GM18502 (cell line): ENCODE data around the gene SERTM1.

ENCODE experiments used
- ATAC-seq: cut with Tn5 transposase; IDR thresholded peaks from one replicate; pipeline ENCODE4 v1.9.1; 2021; ENCODE audit warnings: mild to moderate bottlenecking; ENCODE audit not compliant: unreplicated experiment, poor library complexity

The SERTM1 gene

DNA sequence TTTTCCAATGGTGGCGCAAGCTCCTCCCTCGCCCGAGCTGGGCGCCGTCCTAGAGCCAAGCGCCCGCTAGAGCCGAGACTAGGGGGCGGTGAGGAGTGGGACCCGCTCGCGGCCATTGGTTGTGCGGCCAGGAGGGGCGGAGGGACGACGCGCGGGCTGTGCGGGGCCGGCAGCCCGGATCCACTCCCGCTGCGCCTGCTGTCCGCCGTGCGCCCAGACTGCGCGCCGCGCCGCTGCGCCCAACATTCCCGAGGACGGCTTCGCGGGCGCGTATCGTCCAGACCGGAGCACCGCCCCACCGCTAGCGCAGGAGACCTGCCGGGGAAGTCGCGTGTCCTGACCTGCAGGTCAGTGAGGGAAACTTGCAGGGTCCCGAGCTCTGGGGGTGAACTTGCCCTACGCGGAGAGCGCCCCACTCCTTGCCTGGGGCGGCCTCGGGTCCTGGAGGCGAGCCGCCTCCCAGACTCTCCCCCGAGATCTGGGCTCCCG is at the start of gene SERTM1:
TSS of gene SERTM1 (plus strand) at position 183 of the 489 bp plus-strand sequence. CDS start 21,059 bp downstream, outside the sequence.
- ATAC-seq, result no peak

DNA sequence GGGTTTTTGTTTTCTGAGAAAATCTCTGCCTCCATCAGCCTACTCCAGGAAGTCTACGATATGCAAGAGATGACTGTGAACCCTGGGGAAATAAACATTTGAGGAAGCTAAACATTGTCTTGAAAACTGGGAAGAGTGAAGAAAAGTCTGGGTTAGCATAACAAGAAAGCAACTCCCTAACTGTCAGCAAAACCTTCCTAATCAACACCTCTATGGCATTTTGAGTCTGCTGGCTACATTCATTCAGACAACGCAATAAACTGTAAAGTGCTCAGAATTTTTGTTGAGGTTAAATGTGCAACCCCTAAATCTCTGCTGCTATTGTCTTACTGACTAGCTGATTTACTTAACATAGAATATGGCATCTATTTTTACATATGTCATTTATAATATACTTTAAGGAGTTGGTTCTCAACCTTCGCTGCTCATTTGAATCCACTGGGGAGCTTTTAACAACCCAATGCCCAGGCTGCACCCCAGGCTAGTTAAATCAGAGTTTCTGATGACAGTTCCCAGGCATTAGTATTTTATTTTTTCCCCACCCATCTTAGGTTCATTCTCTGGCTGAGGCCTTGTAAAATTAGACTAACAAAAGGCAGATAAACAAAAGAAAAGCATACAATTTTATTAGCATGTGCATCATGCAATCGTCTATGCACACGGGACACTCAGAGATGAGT is 45.3 kb upstream of the SERTM1 start:
- no peak for ATAC-seq

DNA sequence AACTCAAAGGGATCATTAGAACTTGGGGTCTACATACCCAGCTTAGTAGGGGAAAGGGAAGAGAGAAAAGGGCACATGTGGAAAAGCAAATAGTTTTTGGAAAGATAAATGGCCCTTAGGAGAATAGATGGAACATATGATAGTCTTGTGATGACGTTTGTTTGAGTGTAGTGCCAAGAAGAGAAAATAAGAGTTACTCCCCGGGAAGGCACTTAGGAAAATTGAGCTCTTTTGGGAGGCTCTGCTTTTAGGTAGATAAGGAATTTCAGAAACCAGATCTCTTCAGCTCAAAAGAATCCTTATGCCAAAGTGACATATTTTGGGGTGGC is 44.8 kb upstream of the SERTM1 start:
- no peak for ATAC-seq

DNA sequence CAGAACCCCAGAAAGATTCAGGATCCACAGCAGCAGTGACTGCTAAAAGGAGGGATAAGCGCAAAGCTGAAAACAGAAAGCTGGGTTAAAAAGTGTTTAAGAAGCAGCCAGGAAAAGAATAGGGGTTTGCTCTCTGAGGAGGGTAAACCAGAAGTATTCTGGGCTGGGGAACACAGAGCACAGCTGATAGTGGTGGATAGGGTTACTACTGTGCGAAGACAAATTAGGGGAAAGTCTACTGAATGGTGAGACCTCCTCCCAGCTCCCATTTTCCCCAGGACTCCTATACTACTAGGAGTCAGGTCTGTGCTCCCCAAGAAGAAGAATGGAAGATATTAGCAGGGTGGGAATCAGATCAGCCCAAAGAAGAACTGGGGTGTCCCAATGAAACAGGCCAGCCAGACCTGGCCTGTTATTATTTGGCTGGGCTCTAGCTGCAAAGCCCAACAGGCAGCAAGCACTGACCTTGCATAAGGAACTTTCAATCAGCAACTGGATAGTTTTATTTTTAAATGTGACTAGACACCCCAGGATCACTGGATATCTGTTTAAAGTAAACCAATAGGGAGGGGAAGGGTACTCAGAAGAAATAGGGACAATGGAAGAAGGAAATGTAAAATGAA is 43.5 kb upstream of the SERTM1 start:
- no peak for ATAC-seq

DNA sequence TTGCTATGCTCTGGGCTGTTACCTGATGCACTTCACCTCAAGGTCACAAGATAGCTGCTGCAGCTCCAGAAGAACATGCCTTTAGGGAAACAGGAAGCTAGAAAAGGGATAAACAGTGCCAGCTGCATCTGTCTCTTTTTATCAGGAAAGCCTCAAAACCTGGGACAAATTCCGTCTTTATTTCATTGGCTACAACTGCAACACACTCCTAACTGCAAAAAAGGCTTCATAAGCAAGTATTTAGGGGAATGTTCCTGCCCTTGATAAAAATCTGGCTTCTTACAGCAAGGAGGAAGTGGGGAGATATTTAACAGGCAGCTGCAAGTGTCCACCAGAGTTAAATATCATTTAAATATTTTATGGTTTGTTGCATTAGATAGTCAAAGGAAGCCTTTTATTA is 34.2 kb upstream of the SERTM1 start:
- no peak for ATAC-seq

DNA sequence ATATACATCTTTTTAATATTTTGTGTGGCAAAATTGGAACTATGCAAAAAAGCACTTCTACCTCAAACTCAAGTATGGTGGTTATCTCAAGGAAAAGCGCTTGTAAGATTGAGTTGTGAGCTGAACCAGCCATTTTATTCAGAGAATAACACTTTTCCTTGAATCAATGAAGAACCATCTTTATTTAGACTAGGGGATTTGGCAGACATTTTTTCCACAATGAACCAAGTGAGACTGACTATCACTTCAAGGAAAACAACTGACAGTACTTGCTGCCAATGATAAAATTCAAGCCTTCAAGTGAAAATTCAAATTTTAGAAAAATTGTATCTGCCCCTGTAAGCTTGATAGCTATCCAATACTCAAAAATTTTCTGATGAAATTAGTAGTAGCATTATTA is 23.2 kb upstream of the SERTM1 start:
- ATAC-seq, result no peak

DNA sequence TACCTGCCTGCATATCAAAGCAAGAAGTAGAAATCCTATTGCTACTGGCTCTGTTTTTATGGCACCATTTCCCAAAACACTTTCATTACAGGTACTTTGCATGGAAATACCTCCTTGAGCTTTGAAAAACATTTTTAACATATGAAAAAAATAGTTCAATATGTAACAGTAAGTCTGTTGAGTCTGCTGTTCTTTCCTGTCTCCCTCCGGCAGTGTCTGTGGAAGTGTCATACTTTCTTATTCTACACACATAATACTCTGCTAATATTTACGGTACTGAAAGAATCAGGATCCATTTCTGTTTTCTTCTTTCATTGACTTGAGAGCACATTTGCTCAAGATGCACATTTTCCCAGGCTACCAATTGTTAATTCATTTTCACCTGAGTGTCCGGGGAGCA is 8.2 kb upstream of the SERTM1 start:
- no peak for ATAC-seq

DNA sequence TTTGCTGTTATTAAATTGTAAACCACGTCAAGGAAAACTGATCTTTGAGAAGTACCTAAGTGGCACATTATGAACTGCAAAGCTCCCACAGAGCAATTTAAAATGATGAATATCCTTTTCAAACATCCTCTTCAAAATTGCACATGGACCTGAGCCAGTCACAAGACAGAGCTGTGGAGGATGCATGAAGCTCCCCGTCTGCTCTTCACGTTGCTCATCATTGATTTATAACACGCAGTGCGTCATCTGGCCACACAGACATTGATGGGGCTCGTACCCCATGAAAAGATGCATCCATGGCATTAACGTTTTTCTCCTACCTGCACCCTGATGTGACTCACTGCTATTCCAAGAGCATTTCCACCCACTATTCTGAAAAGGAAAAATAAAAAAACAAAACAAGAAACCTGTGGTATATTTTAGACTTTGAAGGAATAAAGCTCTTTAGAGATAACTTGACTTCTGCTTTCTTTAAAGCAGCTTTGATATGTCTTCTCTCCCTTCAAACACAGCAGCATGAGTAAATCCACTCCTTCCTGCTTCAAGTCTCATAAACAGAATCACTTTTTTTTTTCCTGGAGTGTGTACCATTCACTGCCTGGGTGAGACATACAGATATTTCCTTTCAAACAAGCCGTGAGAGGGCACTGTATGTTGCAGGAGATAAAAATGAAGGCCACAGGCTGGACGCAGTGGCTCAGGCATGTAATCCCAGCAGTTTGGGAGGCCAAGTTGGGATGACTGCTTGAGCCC is 7.2 kb upstream of the SERTM1 start:
- ATAC-seq, result no peak

DNA sequence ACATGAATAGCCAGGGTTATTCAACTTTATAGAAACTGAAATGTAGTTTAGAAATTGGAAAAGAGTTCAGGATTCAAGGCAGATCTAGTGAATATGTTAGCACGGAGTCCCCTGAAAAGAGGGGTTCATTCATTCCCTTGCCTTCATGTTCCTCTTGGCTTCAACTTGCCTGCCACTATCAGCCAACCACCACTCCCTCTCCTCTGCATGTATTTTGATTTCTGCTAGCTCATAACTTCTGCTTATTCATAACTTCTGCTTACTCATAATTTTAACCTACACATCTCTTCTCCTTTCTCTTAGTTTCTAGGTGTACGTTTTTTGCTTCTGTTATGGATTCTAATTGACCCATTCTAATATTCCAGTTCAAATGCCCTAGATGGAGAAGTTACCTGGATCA is 5.5 kb upstream of the SERTM1 start:
- ATAC-seq, result no peak

DNA sequence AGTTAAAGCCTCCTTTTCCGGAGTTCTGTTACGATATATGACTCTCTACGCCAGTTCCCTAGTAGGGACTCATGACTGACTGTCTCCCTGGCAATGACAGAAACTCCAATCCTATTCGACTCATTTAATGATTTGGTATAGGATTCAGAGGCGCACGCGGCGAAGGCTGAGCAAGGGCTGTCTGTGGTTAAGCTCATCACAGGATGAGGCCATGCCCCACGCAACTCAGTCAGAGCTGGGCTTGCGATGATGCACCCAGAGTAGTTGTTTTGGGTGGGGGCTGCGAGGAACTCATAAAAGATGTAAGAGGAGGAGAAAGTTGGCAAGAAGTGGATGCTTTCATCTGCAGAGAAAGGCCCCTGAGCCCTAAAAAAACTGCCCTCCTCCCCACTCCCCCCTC is 468 bp upstream of the SERTM1 start:
- no peak for ATAC-seq

DNA sequence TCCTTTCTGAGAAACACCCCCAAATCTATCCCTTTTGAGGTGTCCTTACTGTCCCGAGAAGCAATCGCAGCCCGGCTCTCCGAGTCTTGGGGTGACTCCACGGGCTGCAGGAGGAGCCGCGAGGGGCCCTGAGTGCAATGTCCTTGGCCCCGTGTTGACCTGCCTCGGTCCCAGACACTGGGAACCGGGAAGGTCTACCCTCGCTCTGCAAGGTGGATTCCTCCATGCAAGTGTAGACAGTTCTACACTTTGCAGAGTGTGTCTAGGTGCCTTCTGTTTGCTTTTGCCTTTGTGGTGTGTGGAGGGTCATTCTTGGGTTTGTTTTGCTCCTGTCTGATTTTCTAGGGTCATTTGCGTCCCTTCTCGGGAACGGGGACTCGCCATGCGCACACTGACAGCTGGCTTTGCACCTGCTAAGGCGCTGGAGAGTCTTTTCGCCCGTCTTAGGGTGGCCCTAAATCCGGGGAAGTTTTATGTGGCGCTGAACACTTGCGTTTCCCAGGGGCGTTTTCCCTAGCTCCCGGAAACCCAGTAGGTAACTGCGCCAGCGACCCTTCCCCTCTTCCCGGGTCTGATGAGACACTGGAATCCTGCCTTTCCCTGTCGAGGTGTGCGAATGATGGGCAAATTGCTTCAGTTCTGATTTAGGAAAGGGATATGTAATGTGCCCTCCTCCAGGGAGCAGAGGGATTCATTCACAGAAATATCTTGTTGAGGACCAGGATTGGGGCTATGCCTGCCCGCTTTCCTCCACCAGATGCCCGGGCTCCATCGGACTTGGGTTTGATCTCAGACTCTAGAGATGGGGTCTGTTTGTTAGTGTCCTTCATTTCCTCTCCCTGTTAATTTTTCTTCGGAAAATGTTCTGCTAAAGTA is 755 bp downstream of the SERTM1 start:
- ATAC-seq, result no peak

DNA sequence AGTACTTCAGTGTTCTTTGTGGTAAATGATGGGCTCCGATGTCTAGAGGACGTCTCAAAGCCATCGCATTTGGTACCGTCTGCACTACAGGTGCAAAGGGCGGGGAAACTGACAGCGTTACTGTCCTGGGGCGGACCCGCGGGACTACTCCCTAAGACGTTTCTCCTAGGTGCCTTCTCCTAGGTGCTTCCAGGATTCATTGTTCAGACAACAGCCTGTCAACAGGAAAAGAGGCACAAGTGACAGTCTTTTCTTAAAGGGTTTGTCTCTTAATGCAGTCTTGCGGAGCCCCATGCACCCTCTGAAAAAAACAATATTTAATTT is 1.4 kb downstream of the SERTM1 start:
- no peak for ATAC-seq

DNA sequence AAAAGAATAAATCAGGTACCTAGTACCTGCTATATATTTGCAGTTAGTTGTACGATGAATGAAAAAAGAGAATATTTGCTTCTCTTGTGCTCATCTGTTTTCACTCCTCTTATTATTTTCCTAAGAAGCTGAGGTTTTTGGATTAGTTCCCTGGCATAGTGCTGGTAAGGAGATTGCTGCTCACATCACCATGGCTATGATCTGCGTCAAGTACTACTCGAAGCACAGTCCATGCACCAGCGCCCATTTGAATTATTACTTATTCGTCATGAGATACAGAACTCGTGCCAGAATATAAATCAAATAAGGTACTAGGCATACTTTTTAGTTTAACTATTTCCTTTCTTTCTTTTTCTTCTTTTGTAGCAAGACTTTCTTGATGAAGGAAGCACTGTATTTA is 7.1 kb downstream of the SERTM1 start:
- ATAC-seq, result no peak

DNA sequence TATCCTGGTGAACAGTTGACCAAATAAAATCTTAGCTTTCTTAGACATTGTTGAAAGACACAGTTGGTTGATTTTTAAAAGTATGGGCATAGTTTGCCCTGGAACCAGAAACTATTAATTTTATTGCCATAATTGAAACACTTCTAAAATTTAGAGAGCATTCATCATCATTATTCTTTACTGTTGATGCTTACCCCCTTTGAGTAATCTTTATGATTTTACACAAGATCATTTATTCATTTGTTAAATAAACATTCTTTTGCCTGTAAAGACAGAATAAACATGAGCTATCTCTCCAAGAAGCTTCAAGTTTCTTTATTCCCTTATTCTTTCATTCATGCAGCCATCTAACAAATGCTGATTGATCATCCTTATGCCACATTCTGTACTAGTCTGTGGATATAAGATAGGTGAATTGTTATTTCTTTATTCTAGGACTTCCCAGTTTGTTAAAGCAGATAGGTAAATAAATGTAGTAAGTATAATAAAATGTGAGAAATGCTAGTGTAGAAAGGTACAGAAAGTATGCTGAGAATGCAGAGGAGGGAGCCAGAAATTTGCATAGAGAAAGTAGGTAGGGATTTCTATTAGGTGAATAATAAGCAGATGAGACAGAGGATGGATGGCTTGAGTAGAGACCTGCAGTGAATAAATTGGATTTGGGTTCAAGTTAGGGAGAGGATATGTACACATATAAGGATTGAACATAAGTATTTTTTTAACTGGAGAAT is 8.2 kb downstream of the SERTM1 start:
- ATAC-seq, result no peak

DNA sequence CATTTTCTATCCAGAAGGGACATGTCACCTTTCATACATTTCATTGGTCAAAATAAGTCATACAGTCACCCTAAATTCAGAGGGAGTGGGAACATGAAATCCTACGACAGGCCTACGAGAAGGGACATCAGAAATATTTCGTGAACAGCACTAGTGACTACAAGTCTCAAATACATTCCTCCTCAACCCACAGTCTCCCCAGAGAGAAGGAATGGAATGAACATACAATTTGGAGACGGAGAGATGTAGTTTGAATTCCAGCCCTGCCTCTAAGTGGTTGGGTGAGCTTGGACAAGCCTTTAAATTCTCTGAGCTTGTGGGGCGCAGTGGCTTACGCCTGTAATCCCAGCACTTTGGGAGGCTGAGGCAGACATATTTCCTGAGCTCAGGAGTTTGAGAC is 9.9 kb downstream of the SERTM1 start:
- no peak for ATAC-seq

DNA sequence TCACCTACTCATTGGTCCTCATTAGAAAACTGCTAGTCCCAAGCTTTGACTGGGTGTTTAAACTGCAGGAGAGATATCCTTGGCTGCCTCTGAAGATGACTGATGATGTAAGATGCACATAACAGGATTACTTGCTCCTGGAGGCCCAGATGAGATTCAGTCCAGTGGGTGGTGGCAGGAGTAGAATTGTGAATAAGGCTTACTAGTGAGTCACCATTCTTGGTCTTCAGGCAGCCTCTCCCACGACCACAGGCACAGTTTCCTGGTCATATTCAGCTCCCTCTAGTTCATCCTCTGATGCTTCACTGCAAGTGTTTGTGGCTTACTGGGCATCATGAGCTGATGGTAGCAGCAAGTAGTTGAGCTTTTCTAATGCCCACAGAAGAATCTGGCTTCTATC is 12.1 kb downstream of the SERTM1 start:
- ATAC-seq, result no peak

DNA sequence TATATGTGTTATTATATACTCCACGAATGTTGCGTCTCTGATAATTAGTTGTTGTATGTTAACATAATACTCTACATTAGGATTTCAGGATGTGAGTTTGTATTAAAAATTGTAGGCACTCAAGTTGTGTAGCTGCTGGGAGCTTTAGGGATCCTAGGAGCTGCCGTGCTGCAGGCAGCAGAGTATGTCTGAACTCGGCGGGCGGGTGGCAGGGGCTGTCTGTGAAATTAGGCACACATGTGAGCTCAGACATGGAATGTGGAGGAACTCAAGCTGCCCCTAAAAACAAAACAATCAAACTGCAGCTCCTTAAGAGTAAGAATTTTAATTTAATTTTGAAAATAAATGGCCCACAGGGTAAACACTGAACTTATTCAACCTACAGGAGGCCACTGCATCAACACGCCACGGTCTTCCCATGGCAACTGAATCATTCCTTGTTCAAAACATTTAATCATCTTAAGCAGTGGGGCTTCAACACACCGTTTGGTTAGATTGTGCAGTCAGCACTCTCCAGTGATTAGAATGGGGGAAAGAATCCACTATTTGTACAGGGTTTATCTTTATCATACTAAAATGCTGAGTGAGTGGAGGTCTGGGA is 22.7 kb downstream of the SERTM1 start:
- no peak for ATAC-seq

DNA sequence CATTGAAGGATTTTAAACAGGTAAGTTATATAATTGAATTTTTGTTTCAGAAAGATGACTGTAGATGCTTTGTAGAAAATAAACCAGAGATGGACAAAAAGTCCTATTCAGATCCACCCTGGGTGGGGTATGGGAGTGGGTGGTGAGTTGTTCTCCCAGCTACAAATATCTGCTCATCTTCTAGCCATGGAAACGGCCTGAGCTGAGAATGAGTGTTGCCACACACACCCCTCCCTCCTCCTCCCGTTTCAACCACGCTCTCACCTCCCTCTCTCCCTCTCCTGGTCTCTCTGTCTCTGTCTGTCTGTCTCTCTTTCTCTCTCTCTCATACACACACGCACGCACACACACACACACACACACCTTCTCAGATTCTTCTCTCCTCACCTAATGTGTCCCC is 26.4 kb downstream of the SERTM1 start:
- ATAC-seq, result no peak

DNA sequence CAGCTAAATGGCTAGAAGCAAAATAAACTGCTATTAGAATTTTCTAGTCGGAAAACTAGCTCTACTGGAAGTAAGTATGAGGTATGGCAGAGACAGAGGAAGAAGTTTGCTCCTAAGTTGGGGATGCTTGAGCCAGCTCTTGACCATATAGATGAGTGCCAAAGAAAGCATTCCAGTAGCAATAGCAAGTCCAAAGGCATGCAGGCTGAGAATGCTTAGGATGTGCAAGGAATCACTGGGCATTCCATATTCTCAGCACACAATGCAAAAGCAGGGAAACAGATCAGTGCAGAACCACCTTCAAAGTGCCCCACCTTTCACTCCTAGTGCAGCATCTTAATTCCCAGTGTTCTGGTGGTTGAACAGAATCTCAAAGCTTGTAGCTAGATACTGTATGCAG is 32.9 kb downstream of the SERTM1 start:
- ATAC-seq, result no peak
